Mucosa of stomach (tissue), 1 donor: ENCODE measurements around the gene SV2C.
A peak's percentile ranks its signal among the peaks of the same experiment; 100 is the strongest.
"Not testable (repeated sequence)": the region's sequence is repeated elsewhere in the genome, so short reads cannot be mapped to it uniquely, and the experiment has no call there.

Experiments
- H3K27me3 ChIP-seq: one replicate; pipeline ENCODE4 v1.7.0; 2013; ENCODE audit warnings: mild to moderate bottlenecking, low read length; ENCODE audit not compliant: control insufficient read depth, insufficient read depth
- H3K36me3 ChIP-seq: one replicate; pipeline ENCODE4 v1.7.0; 2013; ENCODE audit warnings: low read length; ENCODE audit not compliant: control insufficient read depth, insufficient read depth
- H3K4me1 ChIP-seq: one replicate; pipeline ENCODE4 v1.7.0; 2013; ENCODE audit warnings: mild to moderate bottlenecking, low read length; ENCODE audit not compliant: control insufficient read depth, insufficient read depth
- H3K4me3 ChIP-seq: one replicate; pipeline ENCODE4 v1.7.0; 2013; ENCODE audit warnings: low read length
- H3K9ac ChIP-seq: one replicate; pipeline ENCODE4 v1.7.0; 2013; ENCODE audit warnings: mild to moderate bottlenecking, low read length, moderate library complexity
- H3K9me3 ChIP-seq: one replicate; pipeline ENCODE4 v1.7.0; 2013; ENCODE audit warnings: mild to moderate bottlenecking, low read length, moderate library complexity; ENCODE audit not compliant: control insufficient read depth
- donor health status: Pancreatic carcinoma.

SV2C gene

GRCh38 chr5:76081811-76082771 is 1.1 kb upstream of the SV2C start:
- Histone ChIP-seq H3K36me3 (no peaks in the 10 kb centered on the region), H3K27me3 (peaks cover 66% of the 10 kb centered on the region), H3K4me3 (peak overlapping the region; percentile 4), H3K9me3 (no peaks in the 10 kb centered on the region), H3K4me1 (peaks cover 20% of the 10 kb centered on the region), H3K9ac (no peak overlapping the region)

- no peak overlapping the region for H3K9ac ChIP-seq
- no peaks in the 10 kb centered on the region for H3K9me3 ChIP-seq
- H3K36me3 ChIP-seq = no peaks in the 10 kb centered on the region
- H3K27me3 ChIP-seq = peaks cover 74% of the 10 kb centered on the region
- H3K4me1 ChIP-seq = peaks cover 20% of the 10 kb centered on the region
- no peak overlapping the region for H3K4me3 ChIP-seq
Observed at GRCh38 chr5:76083555-76084495, 642 bp downstream of the SV2C start.

DNA sequence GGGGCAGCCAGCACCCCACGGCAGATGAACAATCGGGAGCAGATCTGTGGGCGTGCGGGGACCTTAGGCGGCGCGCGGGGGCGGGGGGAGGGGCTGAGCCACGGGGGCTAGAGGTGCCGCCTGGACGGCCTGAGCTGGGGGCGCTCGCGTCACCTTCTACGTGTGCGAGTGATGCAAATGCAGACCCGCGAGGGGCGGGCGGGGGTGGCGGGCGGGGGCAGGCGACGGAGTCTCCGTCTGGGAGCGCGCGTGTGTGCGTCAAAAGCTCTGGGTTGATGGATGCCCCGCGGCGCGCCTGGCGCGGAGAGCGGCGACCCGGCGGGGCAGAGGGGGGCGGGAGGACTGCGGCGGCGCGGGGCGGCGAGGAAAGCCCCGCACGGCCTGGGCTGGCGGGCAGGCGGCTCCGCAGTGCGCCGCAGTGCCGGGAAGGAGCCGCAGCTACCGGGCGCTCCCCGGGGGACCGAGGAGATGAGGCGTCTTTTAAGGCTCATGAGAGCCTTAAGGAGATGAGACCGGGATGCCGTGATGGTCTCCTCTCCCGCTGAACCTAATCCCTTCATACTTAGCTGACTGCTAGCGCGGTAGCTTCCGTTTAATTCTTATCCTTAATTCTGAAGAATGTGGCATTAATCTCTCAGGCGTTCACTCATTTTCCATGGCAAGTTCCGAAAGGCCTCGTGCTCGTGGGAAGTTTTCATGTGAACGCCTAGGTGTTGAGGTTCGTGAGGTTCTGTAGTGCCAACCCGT is 1.5 kb downstream of the SV2C start:
- H3K4me1 ChIP-seq = peaks cover 20% of the 10 kb centered on the region
- H3K27me3 ChIP-seq = peaks cover 74% of the 10 kb centered on the region
- H3K9me3 ChIP-seq = no peaks in the 10 kb centered on the region
- no peaks in the 10 kb centered on the region for H3K36me3 ChIP-seq
- no peak overlapping the region for H3K9ac ChIP-seq
- H3K4me3 ChIP-seq = no peak overlapping the region

- no peaks in the 10 kb centered on the region for H3K36me3 ChIP-seq
- no peak overlapping the region for H3K4me3 ChIP-seq
- no peak overlapping the region for H3K9ac ChIP-seq
- peaks cover 72% of the 10 kb centered on the region for H3K27me3 ChIP-seq
- peaks cover 20% of the 10 kb centered on the region for H3K4me1 ChIP-seq
- H3K9me3 ChIP-seq = no peaks in the 10 kb centered on the region
Observed at GRCh38 chr5:76085243-76085579, 2.0 kb downstream of the SV2C start.

DNA sequence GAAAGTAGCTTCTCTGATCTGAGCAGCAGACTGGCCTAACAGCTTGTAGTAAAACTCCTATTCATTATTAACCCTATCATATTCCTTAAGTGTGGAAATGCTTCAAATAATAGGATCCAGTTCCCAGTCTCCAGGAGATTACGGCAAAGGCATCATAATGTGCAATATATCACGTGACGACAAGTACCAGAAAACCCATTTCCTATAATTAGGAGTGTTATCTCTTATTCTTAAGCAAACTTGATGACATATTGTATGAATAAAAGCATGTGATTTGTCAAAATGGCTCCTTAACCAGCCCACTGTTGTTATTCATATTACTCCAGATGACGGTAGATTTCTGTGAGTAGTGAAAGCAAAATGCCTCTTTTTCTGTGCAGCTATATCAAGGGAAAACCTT is 2.9 kb downstream of the SV2C start:
- Histone ChIP-seq H3K27me3 (peaks cover 64% of the 10 kb centered on the region), H3K4me3 (no peak overlapping the region), H3K9ac (no peak overlapping the region), H3K36me3 (no peaks in the 10 kb centered on the region), H3K9me3 (no peaks in the 10 kb centered on the region), H3K4me1 (peaks cover 20% of the 10 kb centered on the region)

- peaks cover 35% of the 10 kb centered on the region for H3K27me3 ChIP-seq
- not testable (repeated sequence) for H3K4me3 ChIP-seq, H3K9ac ChIP-seq, H3K9me3 ChIP-seq, H3K36me3 ChIP-seq, H3K4me1 ChIP-seq
Observed at GRCh38 chr5:76089156-76089555, 6.0 kb downstream of the SV2C start.

DNA sequence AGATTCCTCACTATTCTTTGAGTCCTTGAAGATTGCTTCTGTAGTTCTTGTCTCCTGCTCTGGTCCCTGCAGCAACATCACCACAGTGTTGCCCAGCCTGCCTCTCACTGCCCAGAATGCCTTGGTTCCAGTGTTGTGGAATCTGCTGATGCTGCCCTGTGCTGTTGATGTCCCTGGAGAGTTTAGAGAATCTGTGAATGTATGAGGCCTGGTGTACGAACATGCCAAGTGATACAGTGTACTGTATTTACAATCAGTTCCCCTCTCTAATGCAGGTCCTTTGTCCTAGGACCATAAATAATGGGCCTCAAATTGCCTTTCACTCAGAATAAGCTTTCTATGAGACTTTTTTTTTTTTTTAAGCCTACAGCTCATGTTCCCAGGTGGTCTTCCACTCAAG is 8.2 kb downstream of the SV2C start:
- peaks cover 15% of the 10 kb centered on the region for H3K27me3 ChIP-seq
- no peaks in the 10 kb centered on the region for H3K4me1 ChIP-seq
- H3K4me3 ChIP-seq = no peak overlapping the region
- no peaks in the 10 kb centered on the region for H3K9me3 ChIP-seq
- no peak overlapping the region for H3K9ac ChIP-seq
- no peaks in the 10 kb centered on the region for H3K36me3 ChIP-seq

DNA sequence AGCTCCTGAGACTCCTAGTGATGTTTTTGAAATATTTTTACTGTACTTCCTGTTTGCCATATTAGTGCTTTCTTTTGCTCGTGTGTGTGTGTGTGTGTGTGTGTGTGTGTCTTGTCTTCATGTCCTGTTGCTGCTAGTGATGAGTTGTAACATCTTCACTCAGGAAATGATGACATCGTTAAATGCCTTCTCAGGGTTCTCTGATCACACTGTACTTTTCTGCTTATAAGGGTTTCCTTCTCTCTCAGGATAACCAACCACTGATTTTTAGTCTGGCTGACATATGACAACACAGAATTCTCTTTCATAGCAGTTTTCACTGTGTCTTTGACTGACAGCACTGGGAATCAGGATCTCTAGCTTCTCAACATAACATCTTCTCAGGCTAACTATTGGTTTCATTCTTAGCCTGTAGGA is 16.1 kb downstream of the SV2C start:
- Histone ChIP-seq H3K4me1 (peaks cover 2% of the 10 kb centered on the region), H3K9me3 (no peaks in the 10 kb centered on the region), H3K36me3 (no peaks in the 10 kb centered on the region), H3K27me3 (no peaks in the 10 kb centered on the region), H3K4me3 (no peak overlapping the region), H3K9ac (no peak overlapping the region)

DNA sequence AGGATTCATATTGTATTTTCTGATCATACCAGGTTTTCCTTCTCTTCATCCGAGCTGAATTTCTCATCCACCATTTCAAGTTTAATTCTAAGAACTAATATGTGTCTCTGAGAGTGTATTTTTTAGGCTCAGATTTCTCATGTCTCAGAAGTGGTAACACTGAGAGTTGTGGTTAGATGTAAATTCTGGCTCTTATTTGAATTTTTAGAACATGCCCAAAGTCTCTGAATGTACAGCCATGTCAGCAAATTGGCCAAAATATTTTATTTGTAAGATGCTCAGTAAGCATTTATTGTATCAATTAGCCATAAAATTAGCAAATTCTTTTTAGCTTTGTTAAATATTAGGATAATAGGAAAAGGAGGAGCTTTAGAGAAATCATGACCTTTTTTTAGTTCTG is 16.6 kb downstream of the SV2C start:
- no peaks in the 10 kb centered on the region for H3K9me3 ChIP-seq
- H3K9ac ChIP-seq = no peak overlapping the region
- no peaks in the 10 kb centered on the region for H3K27me3 ChIP-seq

DNA sequence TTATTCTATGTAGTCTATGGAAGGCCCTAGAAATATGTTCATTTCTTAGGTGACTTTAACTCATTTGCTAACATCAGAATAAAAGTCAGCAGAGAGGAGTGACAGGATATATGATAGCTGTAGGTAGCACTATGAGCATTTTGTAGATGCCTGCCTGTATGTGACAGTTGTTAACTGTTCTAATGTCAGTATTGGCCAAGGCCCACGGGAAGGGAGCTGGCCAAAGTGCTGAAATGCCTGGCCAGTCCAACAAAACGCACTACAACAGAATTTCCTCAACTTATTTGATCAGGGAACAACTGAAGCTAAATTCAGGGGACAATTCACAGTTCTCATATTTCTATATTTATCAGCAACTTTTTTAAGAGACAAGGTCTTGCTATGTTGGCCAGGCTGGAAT is 20.8 kb downstream of the SV2C start:
- Histone ChIP-seq H3K4me1 (peaks cover 6% of the 10 kb centered on the region), H3K9me3 (no peaks in the 10 kb centered on the region), H3K36me3 (no peaks in the 10 kb centered on the region), H3K4me3 (no peak overlapping the region), H3K27me3 (no peaks in the 10 kb centered on the region), H3K9ac (no peak overlapping the region)

More for the DNA sequence above, 16.6 kb downstream of the SV2C start:
- Histone ChIP-seq H3K4me3 (no peak overlapping the region), H3K4me1 (peaks cover 6% of the 10 kb centered on the region), H3K36me3 (no peaks in the 10 kb centered on the region)

- Histone ChIP-seq H3K9me3 (no peaks in the 10 kb centered on the region), H3K27me3 (no peaks in the 10 kb centered on the region), H3K9ac (no peak overlapping the region), H3K4me3 (no peak overlapping the region), H3K36me3 (no peaks in the 10 kb centered on the region), H3K4me1 (peaks cover 12% of the 10 kb centered on the region)
Observed at GRCh38 chr5:76106149-76106548, 23.0 kb downstream of the SV2C start.
